ENCODE results near the gene UBXN1.

- TF ChIP-seq CTCF (IDR thresholded peaks at IDR 0.05) (no peak), POLR2A (IDR thresholded peaks at IDR 0.05) (no peak)
Observed at GRCh38 chr11:62645671-62645945, 33.3 kb downstream of the UBXN1 start.
